ENCODE results near the gene NPR1. TPM values are rescaled to one million over a fixed set of nuclear protein-coding genes. Genes with fewer than 3 reads are reported as not detected.

The NPR1 gene
- polyA plus RNA-seq, 1 donor = 4.7 TPM

- H3K4me3 ChIP-seq (ENCODE audit: low read length) = peak overlapping the region; percentile 26
- peak in 1 of 2 donors; percentile 50 for DNase-seq
- no peaks in the 10 kb centered on the region for H3K36me3 ChIP-seq (ENCODE audit: control insufficient read depth, insufficient read depth, low read length)
- WGBS (ENCODE audit: insufficient coverage, low lambda C conversion rate) = 30% methylated on average over 3 of the region's 73 CpGs
- H3K27me3 ChIP-seq (ENCODE audit: control insufficient read depth, insufficient read depth, low read length) = peaks cover 49% of the 10 kb centered on the region
- peaks cover 5% of the 10 kb centered on the region for H3K9me3 ChIP-seq (ENCODE audit: control insufficient read depth, low read depth, low read length)
- no peak overlapping the region for H3K27ac ChIP-seq (ENCODE audit: low read length)
- H3K4me1 ChIP-seq (ENCODE audit: control insufficient read depth, insufficient read depth, low read length) = peaks cover 12% of the 10 kb centered on the region
Measured at GRCh38 chr1:153679337-153680119, 1.0 kb downstream of the NPR1 start.

- Histone ChIP-seq H3K27me3 (ENCODE audit: control insufficient read depth, insufficient read depth, low read length) (peaks cover 51% of the 10 kb centered on the region), H3K36me3 (ENCODE audit: control insufficient read depth, insufficient read depth, low read length) (no peaks in the 10 kb centered on the region), H3K9me3 (ENCODE audit: control insufficient read depth, low read depth, low read length) (peaks cover 5% of the 10 kb centered on the region), H3K27ac (ENCODE audit: low read length) (no peak overlapping the region), H3K4me1 (ENCODE audit: control insufficient read depth, insufficient read depth, low read length) (peaks cover 17% of the 10 kb centered on the region), H3K4me3 (ENCODE audit: low read length) (peak overlapping the region; percentile 26)
- DNase-seq = no peak
- WGBS (ENCODE audit: insufficient coverage, low lambda C conversion rate) = 43% methylated on average over 1 of the region's 10 CpGs
Measured at GRCh38 chr1:153680120-153680403, 1.6 kb downstream of the NPR1 start.

- Histone ChIP-seq H3K27me3 (ENCODE audit: control insufficient read depth, insufficient read depth, low read length) (peaks cover 49% of the 10 kb centered on the region), H3K4me3 (ENCODE audit: low read length) (no peak overlapping the region), H3K9me3 (ENCODE audit: control insufficient read depth, low read depth, low read length) (peaks cover 5% of the 10 kb centered on the region), H3K36me3 (ENCODE audit: control insufficient read depth, insufficient read depth, low read length) (no peaks in the 10 kb centered on the region), H3K4me1 (ENCODE audit: control insufficient read depth, insufficient read depth, low read length) (peaks cover 17% of the 10 kb centered on the region), H3K27ac (ENCODE audit: low read length) (no peak overlapping the region)
- no peak for DNase-seq
- no CpG with 5 or more reads among the region's 7 CpGs for WGBS (ENCODE audit: insufficient coverage, low lambda C conversion rate)
Measured at GRCh38 chr1:153682730-153683129, 4.2 kb downstream of the NPR1 start.

GRCh38 chr1:153683854-153684253, 5.4 kb downstream of the NPR1 start:
- WGBS (ENCODE audit: insufficient coverage, low lambda C conversion rate) = 100% methylated on average over 1 of the region's 5 CpGs
- no peaks in the 10 kb centered on the region for H3K36me3 ChIP-seq (ENCODE audit: control insufficient read depth, insufficient read depth, low read length)
- DNase-seq = peak in 1 of 2 donors; percentile 51

GRCh38 chr1:153684892-153685291, 6.4 kb downstream of the NPR1 start:
- no CpG with 5 or more reads among the region's 12 CpGs for WGBS (ENCODE audit: insufficient coverage, low lambda C conversion rate)
- peak in 1 of 2 donors; percentile 35 for DNase-seq

More at GRCh38 chr1:153683854-153684253, 5.4 kb downstream of the NPR1 start:
- no peak overlapping the region for H3K27ac ChIP-seq (ENCODE audit: low read length)
- H3K4me1 ChIP-seq (ENCODE audit: control insufficient read depth, insufficient read depth, low read length) = peaks cover 8% of the 10 kb centered on the region
- peaks cover 3% of the 10 kb centered on the region for H3K9me3 ChIP-seq (ENCODE audit: control insufficient read depth, low read depth, low read length)
- peaks cover 38% of the 10 kb centered on the region for H3K27me3 ChIP-seq (ENCODE audit: control insufficient read depth, insufficient read depth, low read length)
- H3K4me3 ChIP-seq (ENCODE audit: low read length) = no peak overlapping the region

GRCh38 chr1:153685544-153686340, 7.3 kb downstream of the NPR1 start:
- no CpG with 5 or more reads among the region's 11 CpGs for whole genome bisulfite sequencing (ENCODE audit: insufficient coverage, low lambda C conversion rate)
- Histone ChIP-seq H3K27me3 (ENCODE audit: control insufficient read depth, insufficient read depth, low read length) (peaks cover 19% of the 10 kb centered on the region), H3K36me3 (ENCODE audit: control insufficient read depth, insufficient read depth, low read length) (no peaks in the 10 kb centered on the region), H3K4me1 (ENCODE audit: control insufficient read depth, insufficient read depth, low read length) (peaks cover 5% of the 10 kb centered on the region), H3K27ac (ENCODE audit: low read length) (no peak overlapping the region), H3K4me3 (ENCODE audit: low read length) (no peak overlapping the region), H3K9me3 (ENCODE audit: control insufficient read depth, low read depth, low read length) (no peaks in the 10 kb centered on the region)
- DNase-seq = no peak

More at GRCh38 chr1:153684892-153685291, 6.4 kb downstream of the NPR1 start:
- H3K4me1 ChIP-seq (ENCODE audit: control insufficient read depth, insufficient read depth, low read length) = peaks cover 5% of the 10 kb centered on the region
- no peaks in the 10 kb centered on the region for H3K9me3 ChIP-seq (ENCODE audit: control insufficient read depth, low read depth, low read length)
- H3K27ac ChIP-seq (ENCODE audit: low read length) = no peak overlapping the region
- peaks cover 27% of the 10 kb centered on the region for H3K27me3 ChIP-seq (ENCODE audit: control insufficient read depth, insufficient read depth, low read length)
- H3K4me3 ChIP-seq (ENCODE audit: low read length) = no peak overlapping the region
- H3K36me3 ChIP-seq (ENCODE audit: control insufficient read depth, insufficient read depth, low read length) = no peaks in the 10 kb centered on the region

GRCh38 chr1:153687346-153688125, 9.0 kb downstream of the NPR1 start:
- 80% methylated on average over 1 of the region's 16 CpGs for WGBS (ENCODE audit: insufficient coverage, low lambda C conversion rate)
- H3K36me3 ChIP-seq (ENCODE audit: control insufficient read depth, insufficient read depth, low read length) = no peaks in the 10 kb centered on the region
- no peak overlapping the region for H3K27ac ChIP-seq (ENCODE audit: low read length)

GRCh38 chr1:153688276-153688675, 9.8 kb downstream of the NPR1 start:
- Histone ChIP-seq H3K4me1 (ENCODE audit: control insufficient read depth, insufficient read depth, low read length) (peaks cover 5% of the 10 kb centered on the region), H3K27ac (ENCODE audit: low read length) (no peak overlapping the region), H3K4me3 (ENCODE audit: low read length) (no peak overlapping the region), H3K9me3 (ENCODE audit: control insufficient read depth, low read depth, low read length) (no peaks in the 10 kb centered on the region), H3K27me3 (ENCODE audit: control insufficient read depth, insufficient read depth, low read length) (peaks cover 2% of the 10 kb centered on the region), H3K36me3 (ENCODE audit: control insufficient read depth, insufficient read depth, low read length) (no peaks in the 10 kb centered on the region)
- WGBS (ENCODE audit: insufficient coverage, low lambda C conversion rate) = no CpG with 5 or more reads among the region's 7 CpGs
- no peak for DNase-seq

More at GRCh38 chr1:153687346-153688125, 9.0 kb downstream of the NPR1 start:
- H3K4me1 ChIP-seq (ENCODE audit: control insufficient read depth, insufficient read depth, low read length) = peaks cover 5% of the 10 kb centered on the region
- no peak for DNase-seq
- H3K9me3 ChIP-seq (ENCODE audit: control insufficient read depth, low read depth, low read length) = no peaks in the 10 kb centered on the region
- peaks cover 5% of the 10 kb centered on the region for H3K27me3 ChIP-seq (ENCODE audit: control insufficient read depth, insufficient read depth, low read length)
- H3K4me3 ChIP-seq (ENCODE audit: low read length) = no peak overlapping the region

- H3K27me3 ChIP-seq (ENCODE audit: control insufficient read depth, insufficient read depth, low read length) = peaks cover 2% of the 10 kb centered on the region
- DNase-seq = no peak
- WGBS (ENCODE audit: insufficient coverage, low lambda C conversion rate) = no CpG with 5 or more reads among the region's 18 CpGs
- no peaks in the 10 kb centered on the region for H3K9me3 ChIP-seq (ENCODE audit: control insufficient read depth, low read depth, low read length)
- peaks cover 5% of the 10 kb centered on the region for H3K4me1 ChIP-seq (ENCODE audit: control insufficient read depth, insufficient read depth, low read length)
- H3K36me3 ChIP-seq (ENCODE audit: control insufficient read depth, insufficient read depth, low read length) = no peaks in the 10 kb centered on the region
- H3K27ac ChIP-seq (ENCODE audit: low read length) = no peak overlapping the region
- no peak overlapping the region for H3K4me3 ChIP-seq (ENCODE audit: low read length)
Measured at GRCh38 chr1:153688736-153689328, 10.3 kb downstream of the NPR1 start.

GRCh38 chr1:153693466-153693865, 15.0 kb downstream of the NPR1 start:
- peaks cover 10% of the 10 kb centered on the region for H3K4me1 ChIP-seq (ENCODE audit: control insufficient read depth, insufficient read depth, low read length)
- H3K36me3 ChIP-seq (ENCODE audit: control insufficient read depth, insufficient read depth, low read length) = no peaks in the 10 kb centered on the region
- H3K27me3 ChIP-seq (ENCODE audit: control insufficient read depth, insufficient read depth, low read length) = no peaks in the 10 kb centered on the region
- DNase-seq = no peak
- H3K4me3 ChIP-seq (ENCODE audit: low read length) = no peak overlapping the region
- WGBS (ENCODE audit: insufficient coverage, low lambda C conversion rate) = no CpG with 5 or more reads among the region's 4 CpGs
- no peaks in the 10 kb centered on the region for H3K9me3 ChIP-seq (ENCODE audit: control insufficient read depth, low read depth, low read length)
- no peak overlapping the region for H3K27ac ChIP-seq (ENCODE audit: low read length)

All from large intestine (tissue), 3 donors.